RWPE2 (cell line): ENCODE measurements around the gene MCCC2.

Experiments used
- ATAC-seq: fragments of 200-7000 bp; cut with Tn5 transposase; 3 replicates; pipeline ENCODE4 v1.9.1; 2021; ENCODE audit warnings: low read depth
- DNase-seq: peaks from one replicate; pipeline ENCODE4 v3.0.0-alpha.2; 2020; ENCODE audit warnings: low spot score
- H3K27ac ChIP-seq: fragments of 450-650 bp; 2 replicates; pipeline ENCODE4 v1.5.1; 2017; ENCODE audit warnings: mild to moderate bottlenecking; ENCODE audit not compliant: poor library complexity, severe bottlenecking
- H3K27me3 ChIP-seq: fragments of 250-450 bp; sonication (Bioruptor Pico); 2 replicates; pipeline ENCODE4 v1.5.1; 2021; ENCODE audit warnings: mild to moderate bottlenecking, moderate library complexity; ENCODE audit not compliant: insufficient read depth, poor library complexity, severe bottlenecking
- H3K36me3 ChIP-seq: fragments of 250-450 bp; sonication (Bioruptor Pico); 2 replicates; pipeline ENCODE4 v1.5.1; 2020; ENCODE audit warnings: low read depth, mild to moderate bottlenecking, moderate library complexity
- H3K4me1 ChIP-seq: fragments of 250-450 bp; sonication (Bioruptor Pico); 2 replicates; pipeline ENCODE4 v1.5.1; 2021; ENCODE audit warnings: mild to moderate bottlenecking, moderate library complexity; ENCODE audit not compliant: insufficient read depth, poor library complexity, severe bottlenecking
- H3K4me3 ChIP-seq: fragments of 250-450 bp; sonication (Bioruptor Pico); 2 replicates; pipeline ENCODE4 v1.5.1; 2021; ENCODE audit warnings: mild to moderate bottlenecking, moderate library complexity; ENCODE audit not compliant: severe bottlenecking
- H3K9me3 ChIP-seq: fragments of 250-450 bp; sonication (Bioruptor Pico); 2 replicates; pipeline ENCODE4 v1.5.1; 2021; ENCODE audit warnings: mild to moderate bottlenecking, moderate library complexity; ENCODE audit not compliant: severe bottlenecking
- TF ChIP-seq, protein P1 (sequence below): fragments of 450-650 bp; IDR thresholded peaks from one replicate; pipeline ENCODE4 v1.5.1; 2017; ENCODE audit warnings: mild to moderate bottlenecking, moderate library complexity; ENCODE audit not compliant: poor library complexity, severe bottlenecking

The MCCC2 gene

DNA sequence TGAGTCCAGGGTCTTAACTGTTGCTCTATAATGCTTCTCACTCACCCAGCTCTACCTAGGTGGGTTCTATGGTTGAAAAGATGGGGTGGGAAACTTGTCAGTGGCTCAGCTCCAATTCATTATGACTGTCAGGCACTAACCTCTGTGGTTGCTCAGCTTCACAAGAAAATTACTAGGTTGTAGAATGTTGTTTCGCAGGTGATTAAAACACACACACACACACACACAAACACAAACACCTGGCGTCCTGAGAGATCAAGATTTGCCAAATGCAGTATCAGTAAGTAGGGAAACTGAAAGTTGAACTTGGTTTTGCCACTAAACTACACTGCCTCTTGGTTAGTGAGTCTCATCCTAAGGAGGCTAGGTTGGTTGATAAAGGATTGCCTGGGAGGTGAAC, 2.8 kb downstream of the MCCC2 start:
- Histone ChIP-seq H3K27me3 (no peaks in the 10 kb centered on the region), H3K36me3 (peaks cover 6% of the 10 kb centered on the region; the same call in 1 of the 2 replicates), H3K4me1 (no peaks in the 10 kb centered on the region), H3K4me3 (no peak overlapping the region), H3K27ac (no peak overlapping the region), H3K9me3 (no peaks in the 10 kb centered on the region)
- no peak for DNase-seq
- ATAC-seq: no peak
- TF ChIP-seq, protein P1, sequence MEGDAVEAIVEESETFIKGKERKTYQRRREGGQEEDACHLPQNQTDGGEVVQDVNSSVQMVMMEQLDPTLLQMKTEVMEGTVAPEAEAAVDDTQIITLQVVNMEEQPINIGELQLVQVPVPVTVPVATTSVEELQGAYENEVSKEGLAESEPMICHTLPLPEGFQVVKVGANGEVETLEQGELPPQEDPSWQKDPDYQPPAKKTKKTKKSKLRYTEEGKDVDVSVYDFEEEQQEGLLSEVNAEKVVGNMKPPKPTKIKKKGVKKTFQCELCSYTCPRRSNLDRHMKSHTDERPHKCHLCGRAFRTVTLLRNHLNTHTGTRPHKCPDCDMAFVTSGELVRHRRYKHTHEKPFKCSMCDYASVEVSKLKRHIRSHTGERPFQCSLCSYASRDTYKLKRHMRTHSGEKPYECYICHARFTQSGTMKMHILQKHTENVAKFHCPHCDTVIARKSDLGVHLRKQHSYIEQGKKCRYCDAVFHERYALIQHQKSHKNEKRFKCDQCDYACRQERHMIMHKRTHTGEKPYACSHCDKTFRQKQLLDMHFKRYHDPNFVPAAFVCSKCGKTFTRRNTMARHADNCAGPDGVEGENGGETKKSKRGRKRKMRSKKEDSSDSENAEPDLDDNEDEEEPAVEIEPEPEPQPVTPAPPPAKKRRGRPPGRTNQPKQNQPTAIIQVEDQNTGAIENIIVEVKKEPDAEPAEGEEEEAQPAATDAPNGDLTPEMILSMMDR: no peak

DNA sequence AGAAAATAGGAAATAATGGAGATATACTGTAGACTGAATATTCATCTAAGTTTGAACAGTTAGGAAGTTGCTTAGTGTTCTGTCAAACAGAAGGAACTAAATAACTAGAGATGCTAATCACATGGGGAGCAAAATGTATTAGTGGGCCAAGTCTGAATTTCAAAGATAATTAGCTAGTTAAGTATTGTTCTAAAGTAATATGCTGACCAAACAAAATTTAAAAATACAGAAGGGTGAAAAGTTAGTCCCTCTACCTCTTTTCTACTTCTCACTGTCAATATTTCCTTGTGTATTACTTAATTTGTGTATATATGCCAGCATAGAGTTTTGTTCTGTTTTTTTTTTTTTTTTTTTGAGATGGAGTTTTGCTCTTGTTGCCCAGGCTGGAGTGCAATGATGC, 4.0 kb downstream of the MCCC2 start:
- Histone ChIP-seq H3K4me1 (no peaks in the 10 kb centered on the region), H3K27me3 (no peaks in the 10 kb centered on the region), H3K27ac (no peak overlapping the region), H3K9me3 (no peaks in the 10 kb centered on the region), H3K36me3 (peaks cover 9% of the 10 kb centered on the region), H3K4me3 (no peak overlapping the region)
- no peak for DNase-seq
- TF ChIP-seq, protein P1: no peak
- no peak for ATAC-seq

DNA sequence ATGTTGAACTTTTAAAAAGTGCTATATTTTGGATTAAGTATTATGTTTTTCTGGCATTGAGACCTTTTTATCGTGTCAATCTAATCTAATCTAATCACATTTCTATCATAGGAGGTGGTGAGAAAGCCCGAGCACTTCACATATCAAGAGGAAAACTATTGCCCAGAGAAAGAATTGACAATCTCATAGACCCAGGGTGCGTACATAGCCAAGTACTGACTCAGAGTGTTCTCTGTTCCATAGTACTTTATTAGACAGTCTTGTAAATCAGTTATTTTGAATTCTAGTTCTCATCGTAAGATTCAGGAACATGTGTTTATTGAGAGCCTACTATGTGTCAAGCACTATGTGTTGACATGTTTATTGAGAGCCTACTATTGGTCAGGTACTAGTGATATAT, 9.0 kb downstream of the MCCC2 start:
- Histone ChIP-seq H3K9me3 (no peaks in the 10 kb centered on the region), H3K36me3 (peaks cover 33% of the 10 kb centered on the region), H3K4me3 (no peak overlapping the region), H3K27ac (no peak overlapping the region), H3K27me3 (no peaks in the 10 kb centered on the region), H3K4me1 (peaks cover 10% of the 10 kb centered on the region)
- TF ChIP-seq, protein P1: no peak
- ATAC-seq (no peak), DNase-seq (no peak)

DNA sequence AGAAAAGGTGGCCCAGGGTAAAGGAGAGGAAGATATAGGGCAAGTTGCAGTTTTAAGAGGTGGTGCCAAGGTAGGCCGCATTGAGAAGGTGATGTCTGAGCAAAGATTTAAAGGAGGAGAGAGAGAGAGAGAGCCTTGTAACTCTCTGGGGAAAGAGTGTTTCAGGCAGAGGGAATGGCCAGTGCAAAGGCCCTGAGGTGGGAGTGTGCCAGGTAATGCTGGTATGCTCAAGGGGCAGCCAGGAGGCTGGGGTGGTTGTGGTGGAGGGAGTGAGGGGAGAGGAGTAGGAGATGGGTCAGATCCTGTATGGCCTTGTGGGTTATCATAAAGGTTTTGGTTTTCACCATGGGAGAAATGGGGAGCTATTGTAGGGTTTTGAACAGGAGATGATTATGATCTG, 9.9 kb downstream of the MCCC2 start:
- Histone ChIP-seq H3K4me3 (no peak overlapping the region), H3K9me3 (no peaks in the 10 kb centered on the region), H3K36me3 (peaks cover 34% of the 10 kb centered on the region), H3K27me3 (no peaks in the 10 kb centered on the region), H3K4me1 (peaks cover 16% of the 10 kb centered on the region), H3K27ac (no peak overlapping the region)
- TF ChIP-seq, protein P1: no peak
- no peak for DNase-seq
- no peak for ATAC-seq

DNA sequence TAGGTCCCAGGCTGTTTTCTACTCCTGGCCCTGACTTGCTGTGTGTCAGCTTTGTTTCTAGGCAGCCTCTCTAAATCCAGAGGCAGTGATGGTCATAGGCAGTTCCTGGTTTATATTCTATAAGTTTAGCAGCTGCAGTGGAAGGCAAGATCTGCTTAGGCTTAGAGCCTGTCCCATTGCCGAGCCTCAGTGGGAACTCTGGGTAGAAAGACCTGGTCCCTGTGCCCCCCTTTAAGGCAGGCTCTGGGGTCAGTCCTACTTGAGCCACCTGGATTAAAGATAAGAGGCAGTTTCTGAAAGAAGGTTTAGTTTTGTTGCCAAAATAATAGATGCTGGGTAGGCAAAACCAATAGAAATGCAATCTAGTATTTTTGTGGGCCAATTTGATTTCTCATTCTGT, 13.6 kb downstream of the MCCC2 start:
- Histone ChIP-seq H3K9me3 (no peaks in the 10 kb centered on the region), H3K27me3 (no peaks in the 10 kb centered on the region), H3K4me3 (no peak overlapping the region), H3K36me3 (peaks cover 50% of the 10 kb centered on the region), H3K4me1 (peaks cover 21% of the 10 kb centered on the region), H3K27ac (peak overlapping the region; percentile 58)
- no peak for DNase-seq
- ATAC-seq: no peak
- TF ChIP-seq, protein P1: no peak
